SJSA1 (cell line): ENCODE measurements around the gene C20orf202. TPM values are rescaled to one million over a fixed set of nuclear protein-coding genes. Genes with fewer than 3 reads are reported as not detected.

Source experiments
- DNase-seq, 2 experiments: peaks; one replicate each; pipeline ENCODE4 v3.0.0-alpha.2; 2015 to 2020; ENCODE audit warnings: low spot score in 2 of 2, low read depth in 1 of 2
- H3K27ac ChIP-seq: fragments of 250-450 bp; sonication (Bioruptor Pico); 2 replicates; pipeline ENCODE4 v1.5.1; 2020; ENCODE audit warnings: mild to moderate bottlenecking, moderate library complexity
- H3K27me3 ChIP-seq: fragments of 250-450 bp; sonication (Bioruptor Pico); replicated peaks from 2 replicates; pipeline ENCODE4 v1.5.1; 2020; ENCODE audit warnings: mild to moderate bottlenecking, moderate library complexity
- H3K36me3 ChIP-seq: fragments of 250-450 bp; sonication (Bioruptor Pico); 2 replicates; pipeline ENCODE4 v1.5.1; 2020; ENCODE audit warnings: mild to moderate bottlenecking
- H3K4me1 ChIP-seq: fragments of 250-450 bp; sonication (Bioruptor Pico); replicated peaks from 2 replicates; pipeline ENCODE4 v1.6.1; 2021; ENCODE audit warnings: mild to moderate bottlenecking
- H3K4me3 ChIP-seq: fragments of 250-450 bp; sonication (Bioruptor Pico); 2 replicates; pipeline ENCODE4 v1.5.1; 2020; ENCODE audit warnings: mild to moderate bottlenecking
- H3K9me3 ChIP-seq: fragments of 250-450 bp; sonication (Bioruptor Pico); replicated peaks from 2 replicates; pipeline ENCODE4 v1.5.1; 2020; ENCODE audit warnings: mild to moderate bottlenecking
- total RNA-seq: library from RNA; depleted of rRNA; stranded (reverse); fragments of >200 nt; shearing (Covaris generic); gene quantifications from 2 replicates; pipeline ENCODE4 v1.2.3, GENCODE V29; 2014

The C20orf202 gene
- total RNA-seq, 1 experiment from 2014 or later: not detected

DNA sequence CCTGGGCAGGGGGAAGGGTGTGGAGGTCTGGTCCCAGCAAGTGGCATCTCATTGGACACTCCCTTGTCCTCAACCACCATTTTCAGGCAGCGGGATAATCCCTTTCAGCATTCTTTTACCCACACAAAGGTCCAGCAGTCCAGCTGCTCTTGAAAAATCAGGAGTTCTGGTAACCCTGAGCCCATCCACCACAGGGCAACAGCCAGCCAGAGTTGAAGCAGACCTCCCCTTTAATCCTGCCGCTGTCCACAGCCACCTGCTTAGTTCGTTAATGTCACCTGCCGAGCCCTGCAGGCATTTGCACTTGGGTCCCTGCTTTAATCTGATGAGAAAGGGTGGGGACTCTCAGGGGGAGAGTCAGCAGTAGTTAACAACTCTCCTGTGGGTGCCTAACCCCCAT, 29.6 kb upstream of the C20orf202 start:
- no peaks in the 10 kb centered on the region for H3K4me1 ChIP-seq
- peaks cover 14% of the 10 kb centered on the region for H3K36me3 ChIP-seq
- no peak for DNase-seq
- no peak overlapping the region for H3K4me3 ChIP-seq
- no peak overlapping the region for H3K27ac ChIP-seq
- no peaks in the 10 kb centered on the region for H3K9me3 ChIP-seq
- no peaks in the 10 kb centered on the region for H3K27me3 ChIP-seq

DNA sequence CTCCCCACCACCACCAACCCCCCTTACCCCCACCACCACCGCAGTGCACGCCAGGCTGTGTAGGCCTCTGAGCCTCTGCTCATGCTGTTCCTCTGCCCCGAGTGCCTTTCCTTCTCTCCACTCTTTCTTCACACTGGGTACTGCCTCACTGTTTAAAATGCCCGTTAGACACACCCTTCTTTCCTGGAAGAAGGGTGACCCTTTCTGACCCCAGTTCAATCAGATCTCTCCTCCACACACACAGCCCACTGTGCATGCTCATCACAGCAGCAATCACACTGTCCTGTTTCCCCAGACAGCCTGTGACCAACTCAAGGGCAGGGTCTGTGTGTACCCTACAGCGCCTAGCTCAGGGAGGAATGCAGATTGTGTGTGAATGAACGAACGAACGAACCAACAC, 28.5 kb upstream of the C20orf202 start:
- no peak for DNase-seq
- Histone ChIP-seq H3K4me3 (no peak overlapping the region), H3K36me3 (peaks cover 7% of the 10 kb centered on the region), H3K4me1 (no peaks in the 10 kb centered on the region), H3K27me3 (no peaks in the 10 kb centered on the region), H3K27ac (no peak overlapping the region), H3K9me3 (no peaks in the 10 kb centered on the region)

DNA sequence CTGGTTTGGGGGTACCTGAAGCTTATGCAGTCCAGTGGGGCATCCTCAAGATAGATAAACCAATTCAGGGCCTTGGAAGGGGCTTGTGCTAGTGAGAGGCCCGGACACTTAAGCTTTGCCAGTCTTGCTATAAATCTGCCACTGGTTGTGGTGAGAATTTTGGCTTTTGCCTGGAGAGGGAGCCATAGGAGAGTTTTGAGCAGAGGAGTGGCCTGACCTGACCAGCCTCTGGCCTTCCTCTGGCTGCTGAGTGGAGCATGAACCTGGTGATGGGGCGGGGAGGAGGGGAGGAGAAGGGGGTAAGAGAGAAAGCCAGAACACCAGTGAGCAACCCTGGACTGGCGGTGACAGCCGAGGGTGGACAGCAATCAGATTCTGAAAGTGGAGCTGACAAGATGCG, 25.6 kb upstream of the C20orf202 start:
- no peaks in the 10 kb centered on the region for H3K4me1 ChIP-seq
- no peak overlapping the region for H3K27ac ChIP-seq
- H3K4me3 ChIP-seq: no peak overlapping the region
- no peaks in the 10 kb centered on the region for H3K36me3 ChIP-seq
- no peaks in the 10 kb centered on the region for H3K9me3 ChIP-seq
- DNase-seq: no peak
- peaks cover 2% of the 10 kb centered on the region; the same call in 1 of the 2 replicates for H3K27me3 ChIP-seq

DNA sequence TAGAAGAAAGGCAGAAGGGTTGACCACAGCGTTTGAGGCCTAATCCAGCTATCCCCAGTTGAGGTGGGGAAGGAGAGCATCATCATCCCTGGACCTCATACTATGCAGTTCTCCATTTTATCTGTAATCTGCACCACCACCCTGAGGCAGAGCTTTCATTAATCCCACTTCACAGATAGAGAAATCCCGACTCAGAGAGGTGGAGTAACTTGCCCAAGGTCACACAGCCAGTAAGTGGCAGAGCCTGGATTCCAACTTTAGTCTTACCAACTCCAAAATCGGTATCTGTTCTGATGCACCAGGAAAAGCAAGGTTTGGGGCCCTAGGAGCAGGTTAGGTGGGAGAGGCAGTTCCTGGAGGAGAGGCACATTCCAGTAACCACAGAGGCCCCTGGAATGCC, 25.2 kb upstream of the C20orf202 start:
- peaks cover 7% of the 10 kb centered on the region for H3K27me3 ChIP-seq
- DNase-seq: no peak
- no peak overlapping the region for H3K27ac ChIP-seq
- H3K36me3 ChIP-seq: no peaks in the 10 kb centered on the region
- no peaks in the 10 kb centered on the region for H3K9me3 ChIP-seq
- H3K4me1 ChIP-seq: no peaks in the 10 kb centered on the region
- no peak overlapping the region for H3K4me3 ChIP-seq

DNA sequence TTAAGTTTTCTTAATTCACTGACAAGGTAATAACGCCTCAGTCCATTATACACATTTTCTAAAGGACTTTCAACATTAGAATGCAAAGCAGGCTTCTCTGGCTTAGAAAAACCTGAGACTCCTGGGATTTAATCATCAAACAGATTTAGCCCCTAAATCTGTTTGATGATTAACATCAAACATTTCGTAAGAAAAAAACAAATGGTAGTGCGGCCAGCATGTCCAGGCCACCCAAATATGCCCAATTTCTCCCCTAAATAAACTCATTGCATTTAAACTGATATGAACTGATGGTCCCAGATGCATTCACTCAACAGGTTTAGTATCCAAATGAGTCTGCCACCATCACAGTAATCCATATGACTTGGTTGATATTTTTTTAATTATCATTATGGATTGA, 24.6 kb upstream of the C20orf202 start:
- H3K4me3 ChIP-seq: no peak overlapping the region
- no peak overlapping the region for H3K27ac ChIP-seq
- peaks cover 12% of the 10 kb centered on the region for H3K27me3 ChIP-seq
- no peaks in the 10 kb centered on the region for H3K36me3 ChIP-seq
- H3K9me3 ChIP-seq: no peaks in the 10 kb centered on the region
- no peak for DNase-seq
- H3K4me1 ChIP-seq: no peaks in the 10 kb centered on the region

DNA sequence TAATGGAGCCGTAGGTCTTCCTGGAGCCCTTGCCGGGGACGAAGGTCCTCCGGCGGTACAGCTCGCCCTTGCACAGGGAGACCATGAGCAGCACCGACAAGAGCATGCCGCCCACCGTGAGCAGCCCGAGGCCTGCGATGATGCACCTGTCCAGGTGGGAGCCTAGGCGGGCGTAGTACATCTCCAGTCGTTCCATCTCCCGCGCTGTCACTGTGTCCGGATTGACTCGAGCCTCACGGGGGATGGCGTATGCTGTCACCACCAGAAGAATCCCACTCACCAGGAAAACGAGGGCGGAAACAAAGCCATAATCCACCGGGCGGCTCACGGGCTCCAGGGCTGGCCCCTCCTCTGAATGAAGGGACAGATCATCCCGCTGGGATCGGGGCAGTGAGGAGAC, 22.3 kb upstream of the C20orf202 start:
- DNase-seq: no peak
- H3K4me3 ChIP-seq: no peak overlapping the region
- no peak overlapping the region for H3K27ac ChIP-seq
- no peaks in the 10 kb centered on the region for H3K9me3 ChIP-seq
- H3K27me3 ChIP-seq: peaks cover 29% of the 10 kb centered on the region
- no peaks in the 10 kb centered on the region for H3K36me3 ChIP-seq
- H3K4me1 ChIP-seq: peaks cover 3% of the 10 kb centered on the region; the same call in 1 of the 2 replicates

DNA sequence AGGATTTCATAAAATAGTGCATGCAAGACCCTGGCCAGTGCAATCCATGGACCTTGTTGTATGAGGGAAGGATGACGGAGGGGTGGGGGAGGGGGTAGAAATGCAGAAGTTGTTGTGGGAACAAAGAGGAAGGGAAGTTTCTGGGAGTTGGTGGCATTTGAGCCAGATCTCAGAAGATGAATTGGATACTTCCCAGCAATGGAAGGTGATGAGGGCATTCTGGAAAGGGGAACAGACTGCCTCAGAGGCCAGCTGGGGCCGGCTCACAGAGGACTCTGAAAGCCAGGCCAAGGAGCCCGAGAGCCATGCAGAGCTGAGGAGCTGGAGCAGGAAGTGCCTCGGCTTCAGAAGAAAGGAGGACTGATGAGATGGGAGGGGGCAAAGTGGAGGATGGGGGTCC, 21.1 kb upstream of the C20orf202 start:
- DNase-seq: no peak
- peaks cover 3% of the 10 kb centered on the region; the same call in 1 of the 2 replicates for H3K4me1 ChIP-seq
- no peaks in the 10 kb centered on the region for H3K36me3 ChIP-seq
- H3K27me3 ChIP-seq: peaks cover 41% of the 10 kb centered on the region
- no peak overlapping the region for H3K4me3 ChIP-seq
- H3K27ac ChIP-seq: no peak overlapping the region
- H3K9me3 ChIP-seq: no peaks in the 10 kb centered on the region

DNA sequence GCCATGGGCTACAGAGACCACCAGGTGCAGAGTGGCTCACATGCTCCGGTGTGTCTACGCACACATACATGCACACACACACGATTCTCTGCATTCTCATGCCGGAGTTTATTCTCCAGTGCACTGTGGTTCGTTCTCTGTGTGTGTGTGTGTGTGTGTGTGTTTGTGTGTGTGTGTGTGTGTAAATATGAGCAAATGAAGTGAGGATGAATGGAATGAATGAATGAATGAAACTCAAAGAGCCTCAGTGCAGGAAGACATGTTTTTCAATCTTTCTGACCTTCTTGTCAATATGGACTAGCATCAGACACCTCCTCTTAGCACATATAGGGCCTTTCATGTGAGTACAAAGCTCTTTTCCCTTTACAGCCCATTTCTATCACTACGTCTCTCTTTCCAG, 20.1 kb upstream of the C20orf202 start:
- no peaks in the 10 kb centered on the region for H3K36me3 ChIP-seq
- H3K27ac ChIP-seq: no peak overlapping the region
- H3K27me3 ChIP-seq: peaks cover 45% of the 10 kb centered on the region
- H3K9me3 ChIP-seq: no peaks in the 10 kb centered on the region
- H3K4me3 ChIP-seq: no peak overlapping the region
- H3K4me1 ChIP-seq: peaks cover 3% of the 10 kb centered on the region; the same call in 1 of the 2 replicates
- DNase-seq: no peak

DNA sequence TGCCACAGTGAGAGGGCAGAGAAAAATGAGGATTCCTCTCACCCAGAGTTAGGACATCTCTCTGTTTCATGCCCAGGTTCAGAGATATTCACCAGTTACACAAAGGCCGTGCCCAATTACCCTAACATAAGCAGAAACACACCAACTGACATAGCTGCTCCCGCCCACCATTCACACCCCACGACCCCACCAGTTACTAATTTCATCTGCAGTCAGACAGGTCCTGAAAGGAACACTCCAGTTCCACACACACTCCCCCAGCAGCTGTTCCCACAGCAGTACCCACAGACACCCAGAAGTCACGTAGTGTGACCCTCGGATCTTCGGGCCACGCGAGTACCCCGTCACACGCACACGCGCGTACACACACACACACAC, 19.0 kb upstream of the C20orf202 start:
- Histone ChIP-seq H3K4me1 (peaks cover 3% of the 10 kb centered on the region; the same call in 1 of the 2 replicates), H3K9me3 (no peaks in the 10 kb centered on the region), H3K36me3 (no peaks in the 10 kb centered on the region), H3K27ac (no peak overlapping the region), H3K4me3 (no peak overlapping the region), H3K27me3 (peaks cover 48% of the 10 kb centered on the region)
- DNase-seq: no peak

DNA sequence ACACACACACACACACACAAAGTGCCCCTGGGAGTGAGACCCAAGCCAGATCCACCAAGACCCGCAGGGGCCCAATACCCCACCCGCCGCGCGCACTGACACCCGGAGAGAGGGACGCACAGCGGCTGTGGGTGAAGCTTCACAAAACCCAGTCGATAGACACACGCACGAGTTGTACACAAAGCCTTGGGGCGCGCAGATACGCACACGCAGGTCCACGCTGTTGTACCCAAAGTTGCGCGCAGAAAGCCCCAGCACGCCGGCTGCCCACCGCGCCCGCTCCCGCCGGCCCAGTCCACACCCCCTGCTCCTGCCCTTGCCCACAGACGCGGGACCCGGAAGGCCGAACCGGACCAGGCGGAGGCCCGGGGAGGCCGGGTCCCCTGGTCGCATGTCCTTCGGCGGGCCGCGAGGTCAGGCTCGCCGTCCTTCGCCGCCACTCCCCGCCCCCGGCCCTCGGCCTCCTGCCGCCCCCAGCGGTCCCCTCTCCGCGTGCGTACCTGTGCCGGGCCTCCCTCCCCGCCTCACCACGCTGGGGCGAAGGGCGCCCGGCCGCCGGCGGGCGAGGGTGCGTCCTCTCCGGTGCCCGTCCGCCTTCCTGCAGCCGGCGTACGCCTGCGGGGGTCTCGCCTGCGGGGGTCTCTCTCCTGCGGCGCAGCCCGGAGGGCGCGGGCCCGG, 18.5 kb upstream of the C20orf202 start, which contains the start of gene TMEM74B:
TMEM74B (minus strand) TSS at position 344 of the 678 bp plus-strand sequence. CDS start 1,180 bp downstream, outside the sequence.
- Histone ChIP-seq H3K27ac (no peak within 1 kb of the TSS), H3K9me3 (no peaks in the 10 kb centered on the region), H3K4me3 (no peak within 1 kb of the TSS), H3K4me1 (peaks cover 3% of the 10 kb centered on the region; the same call in 1 of the 2 replicates), H3K27me3 (peaks cover 48% of the 10 kb centered on the region), H3K36me3 (no peaks in the 10 kb centered on the region)
- DNase-seq: no peak

DNA sequence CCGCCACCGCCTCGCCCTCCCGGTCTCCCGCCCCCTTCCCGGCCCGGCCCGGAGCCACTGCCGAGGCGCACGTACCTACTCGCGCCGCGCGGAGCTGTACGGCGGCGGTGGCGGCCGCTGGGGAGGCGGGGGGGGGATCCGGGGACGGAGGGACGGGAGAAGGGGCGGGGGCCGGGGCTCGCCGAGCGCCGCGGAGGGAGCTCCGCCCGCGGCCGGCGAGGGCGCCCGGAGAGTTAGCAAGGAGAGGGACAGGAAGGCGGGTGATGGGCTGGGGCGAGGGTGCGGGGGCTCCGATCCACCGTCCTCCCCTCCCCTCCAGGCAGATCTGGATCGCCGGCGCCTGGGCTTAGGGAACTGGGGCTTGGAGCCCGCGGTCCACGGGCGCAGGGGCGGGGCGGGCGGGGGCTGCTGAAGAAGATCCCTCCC, 17.9 kb upstream of the C20orf202 start:
- Histone ChIP-seq H3K9me3 (no peaks in the 10 kb centered on the region), H3K36me3 (no peaks in the 10 kb centered on the region), H3K4me3 (no peak overlapping the region), H3K27ac (no peak overlapping the region), H3K27me3 (peaks cover 49% of the 10 kb centered on the region), H3K4me1 (peaks cover 3% of the 10 kb centered on the region; the same call in 1 of the 2 replicates)
- no peak for DNase-seq

DNA sequence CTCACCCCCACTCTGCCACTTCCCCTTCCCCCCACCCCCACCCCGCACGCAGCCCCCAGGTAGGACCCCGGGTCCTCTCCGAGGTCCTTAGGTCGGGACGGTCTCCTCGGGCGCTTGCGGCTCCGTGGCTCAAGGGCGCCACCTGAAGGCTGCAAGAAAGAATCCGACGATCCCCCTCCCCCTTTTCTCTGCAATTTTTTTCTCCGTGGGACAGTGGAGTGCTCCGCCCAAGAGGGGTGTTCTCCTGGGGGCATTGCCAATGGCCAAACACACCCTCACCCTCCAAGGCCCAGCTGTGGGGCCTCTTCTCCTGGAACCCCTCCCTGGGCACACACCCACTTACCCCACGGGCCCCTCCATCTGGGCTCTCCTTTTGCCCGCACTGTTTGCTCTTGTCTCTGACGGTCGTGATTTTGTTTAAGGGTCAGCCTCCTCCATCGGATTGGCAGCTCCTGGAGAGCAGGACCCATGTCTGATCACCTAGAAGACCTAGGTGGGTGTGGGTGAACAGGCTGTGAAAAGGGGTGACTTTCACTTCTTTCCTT, 17.4 kb upstream of the C20orf202 start:
- DNase-seq: peak in 1 of 2 experiments; percentile 16
- no peaks in the 10 kb centered on the region for H3K9me3 ChIP-seq
- no peak overlapping the region for H3K27ac ChIP-seq
- peaks cover 3% of the 10 kb centered on the region; the same call in 1 of the 2 replicates for H3K4me1 ChIP-seq
- peaks cover 55% of the 10 kb centered on the region for H3K27me3 ChIP-seq
- H3K4me3 ChIP-seq: no peak overlapping the region
- H3K36me3 ChIP-seq: no peaks in the 10 kb centered on the region

DNA sequence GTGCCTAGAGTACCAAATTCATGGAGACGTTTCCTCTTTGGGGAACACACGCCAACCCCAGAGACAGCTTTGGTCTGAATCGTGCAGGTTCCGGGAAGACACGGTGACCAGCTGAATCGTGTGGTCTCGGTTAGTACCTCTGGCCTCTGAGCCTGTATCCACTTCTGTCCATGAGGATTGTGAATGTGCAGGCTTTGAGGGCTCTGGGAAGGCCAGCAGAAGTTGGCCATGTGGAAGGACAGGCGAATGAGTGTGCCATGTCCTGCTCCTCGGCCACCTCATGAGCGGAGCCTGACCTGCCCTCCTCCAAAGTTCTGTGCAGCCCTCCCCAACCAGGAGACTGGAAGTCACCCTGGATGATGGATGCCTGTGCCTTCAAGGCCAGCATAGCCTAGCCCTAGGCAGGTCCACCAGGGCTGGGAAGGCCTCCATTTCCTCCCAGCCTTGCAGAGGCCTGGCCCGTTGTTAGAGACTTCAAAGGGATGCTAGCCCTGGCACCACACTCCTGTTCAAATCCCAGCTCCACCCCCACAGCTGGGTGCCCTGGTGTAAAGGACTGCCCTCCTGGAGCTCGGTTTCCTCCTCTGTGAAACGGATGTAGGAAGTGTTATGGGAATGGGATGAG, 16.8 kb upstream of the C20orf202 start:
- Histone ChIP-seq H3K27ac (no peak overlapping the region), H3K4me3 (no peak overlapping the region), H3K9me3 (no peaks in the 10 kb centered on the region), H3K4me1 (peaks cover 3% of the 10 kb centered on the region; the same call in 1 of the 2 replicates), H3K36me3 (no peaks in the 10 kb centered on the region), H3K27me3 (peaks cover 58% of the 10 kb centered on the region)
- no peak for DNase-seq

DNA sequence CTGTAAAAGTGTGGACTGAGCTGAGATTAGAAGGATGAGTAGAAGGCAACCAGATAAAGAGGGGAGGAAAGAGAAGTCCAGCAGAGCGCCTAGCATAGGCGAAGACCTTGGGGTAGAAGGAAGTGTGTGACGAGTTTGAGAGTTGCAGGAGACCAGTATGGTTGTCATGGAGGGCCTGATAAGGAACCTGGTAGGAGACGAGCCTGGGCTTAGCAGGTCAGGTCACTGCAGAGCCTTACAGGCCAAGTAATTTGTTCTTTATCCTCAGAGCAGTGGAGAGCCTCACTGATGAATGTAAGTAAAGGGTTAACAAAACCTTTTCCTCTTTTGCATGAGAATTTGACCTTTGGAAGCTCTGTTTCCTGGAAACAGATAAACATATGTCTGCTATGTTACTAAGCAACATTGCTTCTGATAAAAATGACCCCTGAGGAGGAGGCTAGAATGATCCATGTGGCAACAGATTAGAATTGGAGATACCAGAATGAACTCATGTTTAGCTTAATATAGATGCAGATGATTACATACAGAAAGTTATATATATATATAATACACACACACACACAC, 15.6 kb upstream of the C20orf202 start:
- no peak for DNase-seq
- H3K36me3 ChIP-seq: no peaks in the 10 kb centered on the region
- H3K27me3 ChIP-seq: peaks cover 59% of the 10 kb centered on the region
- H3K4me3 ChIP-seq: no peak overlapping the region
- peaks cover 3% of the 10 kb centered on the region; the same call in 1 of the 2 replicates for H3K4me1 ChIP-seq
- no peak overlapping the region for H3K27ac ChIP-seq
- H3K9me3 ChIP-seq: no peaks in the 10 kb centered on the region
